Epithelial cell of esophagus (primary cell): Measurements from ENCODE around the gene NR6A1.

ENCODE experiments used
- DNase-seq: peaks from one replicate; pipeline ENCODE4 v3.0.0; 2010; ENCODE audit warnings: low read depth
- H3K4me3 ChIP-seq: 2 replicates; pipeline ENCODE4 v1.5.1; 2011; ENCODE audit warnings: mild to moderate bottlenecking, low read length, control low read depth
- CTCF ChIP-seq: IDR thresholded peaks from 2 replicates; pipeline ENCODE4 v1.5.1; 2011; ENCODE audit warnings: low read depth, mild to moderate bottlenecking, low read length, control low read depth, inconsistent platforms; ENCODE audit not compliant: insufficient read depth; ENCODE audit errors: missing control alignments

The NR6A1 gene

GRCh38 chr9:124507880-124508423 lies 263.2 kb downstream of the NR6A1 start:
- H3K4me3 ChIP-seq: no peak overlapping the region
- no peak for DNase-seq
- no peak for TF ChIP-seq CTCF

GRCh38 chr9:124506931-124507879 lies 263.9 kb downstream of the NR6A1 start, which contains the start of gene NR5A1:
NR5A1 (minus strand) TSS chr9:124507399; CDS start chr9:124503395, 4,004 bp downstream.
- DNase-seq: no peak
- TF ChIP-seq CTCF: no peak
- no peak within 1 kb of the TSS for H3K4me3 ChIP-seq

- DNase-seq: no peak
- H3K4me3 ChIP-seq: no peak overlapping the region
- no peak for TF ChIP-seq CTCF
Observed at GRCh38 chr9:124506433-124506832, 264.7 kb downstream of the NR6A1 start.

GRCh38 chr9:124505901-124506346 lies 265.2 kb downstream of the NR6A1 start:
- TF ChIP-seq CTCF: no peak
- DNase-seq: no peak
- no peak overlapping the region for H3K4me3 ChIP-seq

- no peak for DNase-seq
- H3K4me3 ChIP-seq: no peak overlapping the region
- no peak for TF ChIP-seq CTCF
Observed at GRCh38 chr9:124505006-124505900, 265.9 kb downstream of the NR6A1 start.

- no peak overlapping the region for H3K4me3 ChIP-seq
- DNase-seq: no peak
- TF ChIP-seq CTCF: no peak
Observed at GRCh38 chr9:124504530-124505005, 266.5 kb downstream of the NR6A1 start.
